HG03097 (cell line): ENCODE measurements around the gene RPL10A.
"Not testable (repeated sequence)": the region's sequence is repeated elsewhere in the genome, so short reads cannot be mapped to it uniquely, and the experiment has no call there.

Experiments used
- ATAC-seq: cut with Tn5 transposase; IDR thresholded peaks from one replicate; pipeline ENCODE4 v1.9.1; 2021; ENCODE audit not compliant: unreplicated experiment, low FRiP score

Gene RPL10A

DNA sequence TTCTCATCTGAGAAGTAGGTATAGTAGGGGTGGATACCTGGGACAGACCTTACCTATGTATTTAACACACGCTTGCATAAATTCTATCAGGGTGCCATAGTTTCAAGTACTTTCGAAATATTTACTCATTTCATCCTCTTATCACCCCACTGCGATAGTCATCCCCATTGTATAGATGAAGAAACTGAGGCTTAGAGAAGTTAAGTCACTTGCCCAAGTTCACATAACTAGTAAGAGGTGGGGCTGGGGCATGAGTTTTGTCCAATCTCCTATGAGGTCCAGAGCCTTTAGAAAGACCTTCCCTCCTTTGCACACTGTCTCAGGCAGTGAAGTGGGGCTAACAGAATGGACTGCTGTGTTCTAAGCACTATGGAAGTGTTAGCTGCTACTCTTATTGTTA lies 38.3 kb downstream of the RPL10A start:
- no peak for ATAC-seq

DNA sequence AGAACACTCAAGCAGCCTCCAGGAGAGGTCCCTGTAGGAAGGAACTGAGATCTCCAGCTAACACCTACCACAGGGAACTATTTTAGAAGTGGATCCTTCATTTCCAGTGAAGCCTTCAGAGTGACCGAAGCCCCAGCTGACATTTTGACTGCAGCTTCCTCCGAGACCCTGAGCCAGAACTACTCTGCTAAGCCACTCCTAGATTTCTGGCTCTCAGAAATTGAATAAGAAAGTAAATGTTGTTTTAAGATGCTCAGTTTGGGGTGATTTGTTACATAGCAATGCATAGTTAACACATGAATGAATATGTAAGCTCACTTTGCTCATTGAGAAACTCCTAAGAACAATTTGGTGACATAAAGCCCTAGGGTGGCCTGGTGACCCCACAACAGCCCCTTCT lies 39.0 kb downstream of the RPL10A start:
- no peak for ATAC-seq

- ATAC-seq: no peak
These were observed 39.8 kb downstream of the RPL10A start for GRCh38 chr6:35508027-35508426.

GRCh38 chr6:35508542-35508941 lies 40.3 kb downstream of the RPL10A start:
- ATAC-seq: no peak

DNA sequence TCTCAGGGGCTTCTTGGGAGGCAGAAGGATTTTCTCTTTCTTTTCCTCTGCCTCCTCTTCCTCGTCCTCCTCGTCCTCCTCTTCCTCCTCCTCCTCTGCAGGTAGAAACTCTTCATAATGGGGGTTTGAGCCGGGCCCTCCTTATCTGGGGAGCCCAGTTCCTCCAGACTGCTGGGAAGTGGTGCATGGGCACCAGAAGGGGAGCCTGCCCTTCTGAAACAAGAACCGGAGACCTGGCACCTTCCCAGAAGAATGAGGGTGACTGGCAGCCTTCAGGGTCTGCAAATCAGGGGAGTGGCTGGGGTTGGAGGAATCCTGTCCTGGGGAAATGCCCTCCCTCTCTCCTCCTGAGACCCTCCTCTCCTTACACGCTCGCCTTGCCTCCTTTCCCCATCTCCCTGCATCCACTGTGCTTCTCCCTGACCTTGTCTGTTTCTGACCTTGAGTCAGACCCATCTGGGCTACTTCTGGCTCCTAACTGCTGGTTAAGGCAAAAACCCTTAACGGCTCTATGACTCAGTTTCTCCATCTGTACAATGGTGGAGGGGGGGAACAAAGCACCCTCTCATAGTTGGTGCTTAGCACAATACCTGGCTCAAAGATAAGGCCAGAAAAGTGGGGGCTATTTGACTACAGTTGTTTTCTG lies 42.8 kb downstream of the RPL10A start:
- no peak for ATAC-seq

- no peak for ATAC-seq
These were observed 43.4 kb downstream of the RPL10A start for GRCh38 chr6:35511562-35511941.

DNA sequence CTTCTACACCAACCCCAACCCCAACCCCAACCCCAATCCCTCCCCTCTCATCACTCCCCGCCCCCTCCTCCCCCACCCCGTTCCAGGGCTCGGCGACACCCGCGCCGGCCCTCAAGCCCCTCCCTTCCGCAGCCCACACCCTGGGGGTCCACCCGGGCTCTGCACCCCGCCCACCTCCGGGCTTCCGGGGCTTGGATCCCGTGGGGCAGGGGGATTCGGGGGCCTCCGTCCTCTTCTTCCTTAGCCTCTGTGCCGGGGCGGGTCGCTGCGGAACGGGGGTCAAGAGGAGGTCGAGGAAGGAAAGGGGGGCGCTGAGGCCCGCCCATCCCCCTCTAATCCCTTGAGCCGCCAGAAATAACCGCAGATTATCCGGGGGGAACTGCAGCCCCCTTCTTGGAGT lies 43.8 kb downstream of the RPL10A start:
- ATAC-seq: no peak

- ATAC-seq: no peak
These were observed 44.5 kb downstream of the RPL10A start, which contains the start of gene TULP1 for GRCh38 chr6:35512740-35513139. Gene TULP1, minus strand, starts transcription at chr6:35512896. Its CDS starts 38 bp downstream, at chr6:35512858.

DNA sequence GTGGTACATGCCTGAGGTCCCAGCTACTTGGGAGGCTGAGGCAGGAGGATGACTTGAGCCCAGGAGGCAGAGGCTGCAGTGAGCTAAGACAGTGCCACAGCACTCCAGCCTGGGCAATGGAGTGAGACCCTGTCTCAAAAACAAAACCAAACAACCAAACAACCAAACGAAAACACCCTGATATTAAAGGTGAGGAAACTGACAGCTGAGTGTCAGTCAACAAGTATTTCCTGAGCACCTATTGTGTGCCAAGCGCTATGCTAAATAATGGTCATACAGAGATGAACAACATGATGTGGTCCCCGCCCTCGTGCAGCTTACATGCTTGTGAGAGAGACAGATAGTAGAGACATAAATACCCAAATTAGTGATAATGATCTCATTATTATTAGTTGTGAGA lies 46.4 kb downstream of the RPL10A start:
- no peak for ATAC-seq

GRCh38 chr6:35515939-35516338 lies 47.7 kb downstream of the RPL10A start:
- ATAC-seq: not testable (repeated sequence)

- no peak for ATAC-seq
These were observed 48.5 kb downstream of the RPL10A start for GRCh38 chr6:35516712-35517111.

DNA sequence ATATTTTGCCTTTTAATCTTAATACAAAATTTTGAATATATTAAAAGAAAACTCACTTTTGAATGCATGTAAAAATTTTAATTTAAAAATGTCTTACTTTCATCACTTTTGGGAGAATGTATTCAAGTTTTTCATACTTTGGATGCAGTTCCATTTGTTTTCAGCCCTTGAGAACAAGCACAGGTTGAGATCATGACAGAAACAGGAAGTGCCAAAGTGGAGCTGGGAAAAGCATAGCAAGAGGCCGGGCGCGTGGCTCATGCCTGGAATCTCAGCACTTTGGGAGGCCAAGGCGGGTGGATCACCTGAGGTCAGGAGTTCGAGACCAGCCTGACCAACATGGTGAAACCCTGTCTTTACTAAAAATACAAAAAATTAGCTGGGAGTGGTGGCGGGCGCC lies 49.8 kb downstream of the RPL10A start:
- not testable (repeated sequence) for ATAC-seq

DNA sequence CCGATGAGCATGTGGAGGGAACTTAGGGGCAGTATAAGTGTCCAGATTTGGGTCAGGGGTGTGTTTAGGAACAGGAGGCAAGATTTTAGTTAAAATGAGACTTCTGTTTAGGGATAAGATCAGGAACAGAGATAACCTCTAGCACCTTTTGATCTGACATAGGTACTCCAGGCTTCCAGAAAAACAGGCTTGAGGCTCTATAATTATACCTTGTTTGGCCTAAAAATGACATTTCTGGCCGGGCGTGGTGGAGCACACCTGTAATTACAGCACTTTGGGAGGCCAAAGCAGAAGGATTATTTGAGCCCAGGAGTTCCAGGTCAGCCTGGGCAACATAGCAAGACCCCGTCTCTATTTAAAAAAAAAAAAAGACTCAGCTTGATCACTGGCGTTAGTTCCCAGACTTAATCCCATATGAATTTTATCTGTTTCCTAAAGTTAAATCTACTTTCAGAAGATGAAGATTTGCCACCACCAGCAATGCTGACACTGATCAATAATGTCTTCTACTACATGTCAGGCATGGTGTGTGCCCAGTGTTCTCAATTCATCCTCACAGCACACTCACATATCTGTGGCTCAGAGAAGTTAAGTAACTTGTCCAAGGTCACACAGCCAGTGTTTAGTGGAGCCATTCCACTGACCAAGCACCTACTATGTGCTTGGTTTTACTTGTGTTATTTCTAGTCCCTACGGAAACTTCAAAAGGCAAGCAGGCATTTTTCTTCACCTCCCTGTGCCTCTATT lies 50.5 kb downstream of the RPL10A start:
- no peak for ATAC-seq

DNA sequence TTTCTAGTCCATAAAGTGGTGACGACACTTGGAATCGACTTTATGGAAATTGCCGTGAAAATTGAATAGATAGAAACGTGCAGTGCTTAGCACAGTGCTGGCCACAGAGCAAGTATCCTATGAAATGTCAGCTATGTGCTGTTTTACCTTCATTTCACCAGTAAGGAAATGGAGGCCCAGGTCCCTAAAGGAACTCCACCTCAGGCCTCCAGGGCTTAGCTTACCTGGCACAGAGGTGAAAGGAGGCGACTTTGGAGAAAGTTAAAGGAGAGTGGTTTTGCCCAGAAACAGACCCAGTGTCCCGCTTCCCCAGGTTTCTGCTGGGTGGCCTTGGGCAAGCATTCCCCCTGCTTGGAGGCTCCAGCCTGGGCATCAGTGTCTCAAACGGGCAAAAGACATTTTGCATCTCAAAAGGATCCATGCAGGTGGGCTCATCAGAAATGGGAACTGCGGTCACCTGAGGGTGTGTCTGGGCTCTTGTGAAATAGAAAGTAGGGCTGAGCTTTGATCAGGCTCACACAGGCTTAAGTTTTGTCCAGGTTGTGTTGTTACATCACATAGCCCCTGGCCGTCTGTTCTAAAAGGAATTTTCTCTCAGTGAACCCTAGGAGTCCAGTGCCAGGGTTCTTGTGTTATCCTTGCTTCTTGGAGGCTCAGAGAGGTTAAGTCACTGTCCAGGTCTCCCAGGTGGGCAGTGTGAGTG lies 51.3 kb downstream of the RPL10A start:
- ATAC-seq: no peak
